NCI-H2227 (cell line): ENCODE measurements around the gene CENPX.
"Not testable (repeated sequence)": the region's sequence is repeated elsewhere in the genome, so short reads cannot be mapped to it uniquely, and the experiment has no call there.

Experiments used
- DNase-seq: peaks from one replicate; lab custom pipeline; 2025; ENCODE audit not compliant: unreplicated experiment; lab: John Stamatoyannopoulos, UW

CENPX gene

GRCh38 chr17:82039695-82040299, 17.1 kb upstream of the CENPX start:
- DNase-seq = no peak

GRCh38 chr17:82038796-82039409, 16.2 kb upstream of the CENPX start:
- DNase-seq = not testable (repeated sequence)

- DNase-seq = no peak
Observed at GRCh38 chr17:82037889-82038195, 15.2 kb upstream of the CENPX start.

- peak; percentile 97 for DNase-seq
Observed at GRCh38 chr17:82037092-82037888, 14.6 kb upstream of the CENPX start, which contains the start of gene DCXR. Gene DCXR, minus strand, starts transcription at chr17:82037697. Its CDS starts 15 bp downstream, at chr17:82037682.

GRCh38 chr17:82036634-82037091, 14.0 kb upstream of the CENPX start:
- DNase-seq = no peak

GRCh38 chr17:82035956-82036633, 13.4 kb upstream of the CENPX start:
- no peak for DNase-seq

- DNase-seq = no peak
Observed at GRCh38 chr17:82035488-82035887, 12.8 kb upstream of the CENPX start.

- DNase-seq = no peak
Observed at GRCh38 chr17:82034371-82035011, 11.8 kb upstream of the CENPX start.

GRCh38 chr17:82033359-82034085, 10.8 kb upstream of the CENPX start:
- DNase-seq = no peak

- peak; percentile 58 for DNase-seq
Observed at GRCh38 chr17:82031885-82032627, 9.4 kb upstream of the CENPX start.

- peak; percentile 82 for DNase-seq
Observed at GRCh38 chr17:82031303-82031884, 8.7 kb upstream of the CENPX start, which contains the start of gene RAC3. Gene RAC3, plus strand, starts transcription at chr17:82031678. Its CDS starts 84 bp downstream, at chr17:82031762.

GRCh38 chr17:82030470-82031302, 8.0 kb upstream of the CENPX start:
- DNase-seq = peak; percentile 92

- DNase-seq = no peak
Observed at GRCh38 chr17:82029990-82030469, 7.4 kb upstream of the CENPX start.

- no peak for DNase-seq
Observed at GRCh38 chr17:82029391-82029790, 6.7 kb upstream of the CENPX start.

GRCh38 chr17:82028966-82029365, 6.3 kb upstream of the CENPX start:
- DNase-seq = no peak

- no peak for DNase-seq
Observed at GRCh38 chr17:82028246-82028645, 5.6 kb upstream of the CENPX start.

GRCh38 chr17:82025401-82026107, 2.9 kb upstream of the CENPX start:
- no peak for DNase-seq

- DNase-seq = no peak
Observed at GRCh38 chr17:82024859-82025258, 2.2 kb upstream of the CENPX start.
